Thymus (tissue), 11 donors: ENCODE measurements around the gene YAP1. TPM values are rescaled to one million over a fixed set of nuclear protein-coding genes. Genes with fewer than 3 reads are reported as not detected.
"Not testable (repeated sequence)": the region's sequence is repeated elsewhere in the genome, so short reads cannot be mapped to it uniquely, and the experiment has no call there.

Source experiments
- DNase-seq, 9 donors: peaks; one replicate each; pipeline ENCODE4 v3.0.0-alpha.2; 2013; ENCODE audit warnings: low spot score in 9 of 9, low read depth in 6 of 9, missing footprints in 1 of 9
- H3K27ac ChIP-seq, 2 donors: one replicate each; pipeline ENCODE4 v1.5.1; 2013; ENCODE audit warnings: control low read depth in 1 of 2, low read depth in 1 of 2, low read length in 1 of 2, mild to moderate bottlenecking in 1 of 2, moderate library complexity in 1 of 2
- H3K27me3 ChIP-seq, 2 donors: one replicate each; pipeline ENCODE4 v1.5.1; 2013; ENCODE audit warnings: low read length in 1 of 2; ENCODE audit not compliant: control insufficient read depth in 2 of 2, insufficient read depth in 1 of 2
- H3K36me3 ChIP-seq, 2 donors: one replicate each; pipeline ENCODE4 v1.5.1; 2013; ENCODE audit warnings: low read length in 1 of 2, mild to moderate bottlenecking in 1 of 2, moderate library complexity in 1 of 2; ENCODE audit not compliant: control insufficient read depth in 2 of 2, insufficient read depth in 2 of 2
- H3K4me1 ChIP-seq, 2 donors: one replicate each; pipeline ENCODE4 v1.5.1; 2013; ENCODE audit warnings: low read length in 2 of 2; ENCODE audit not compliant: control insufficient read depth in 2 of 2, insufficient read depth in 2 of 2
- H3K4me3 ChIP-seq, 2 donors: one replicate each; pipeline ENCODE4 v1.5.1; 2013; ENCODE audit warnings: low read length in 2 of 2, control low read depth in 1 of 2, mild to moderate bottlenecking in 1 of 2
- H3K9me3 ChIP-seq, 2 donors: one replicate each; pipeline ENCODE4 v1.5.1; 2013; ENCODE audit warnings: low read length in 1 of 2, mild to moderate bottlenecking in 1 of 2; ENCODE audit not compliant: control insufficient read depth in 2 of 2, insufficient read depth in 1 of 2
- WGBS: extraction: QIAGEN DNeasy Blood & Tissue Kit; methylation state at CpG from one replicate; pipeline ENCODE4 v1.1.7; 2013; 5-methylcytosine and 5-hydroxymethylcytosine counted together
- polyA plus RNA-seq: library from polyadenylated mRNA; stranded (reverse); fragments of 200-250 nt; gene quantifications from one replicate; pipeline ENCODE4 v1.2.3, GENCODE V29; 2013
- total RNA-seq: library from RNA; stranded (reverse); fragments of 120-200 nt; gene quantifications from one replicate; pipeline ENCODE4 v1.2.4, GENCODE V29; 2013
- donor health status: healthy.

Gene YAP1
- total and polyA plus RNA-seq, 2 donors, result 10.5 to 27.9 TPM

DNA sequence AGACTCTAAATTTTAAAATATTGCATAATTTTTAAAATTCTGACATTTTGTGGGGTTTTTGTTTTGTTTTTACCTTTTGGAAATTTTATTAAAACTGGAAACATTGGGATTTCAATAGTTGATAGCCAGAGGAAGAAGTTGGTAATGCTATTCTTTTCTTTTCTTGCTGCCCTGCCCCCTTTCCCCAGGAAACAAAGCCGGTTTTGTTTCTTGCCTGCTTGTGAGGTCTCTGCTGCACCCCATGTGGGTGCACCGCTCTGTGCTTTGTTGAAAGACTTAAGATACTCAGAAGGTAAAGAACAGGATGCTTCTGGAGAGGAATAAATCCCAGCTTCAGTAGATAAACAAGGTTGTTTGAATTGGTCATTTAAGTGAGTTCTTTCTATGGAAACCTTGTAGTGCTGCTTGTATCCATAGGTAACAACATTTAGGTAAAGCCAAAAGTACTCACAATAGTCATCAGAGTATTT, 87.5 kb downstream of the YAP1 start:
- no peak for DNase-seq
- no peak overlapping the region for H3K27ac ChIP-seq
- 61% methylated on average over 2 of the region's 2 CpGs for WGBS
- no peaks in the 10 kb centered on the region for H3K9me3 ChIP-seq
- no peaks in the 10 kb centered on the region for H3K36me3 ChIP-seq
- no peaks in the 10 kb centered on the region for H3K4me1 ChIP-seq
- H3K27me3 ChIP-seq, result peaks cover 0 to 4% of the 10 kb centered on the region in 2 donors
- H3K4me3 ChIP-seq, result no peak overlapping the region

DNA sequence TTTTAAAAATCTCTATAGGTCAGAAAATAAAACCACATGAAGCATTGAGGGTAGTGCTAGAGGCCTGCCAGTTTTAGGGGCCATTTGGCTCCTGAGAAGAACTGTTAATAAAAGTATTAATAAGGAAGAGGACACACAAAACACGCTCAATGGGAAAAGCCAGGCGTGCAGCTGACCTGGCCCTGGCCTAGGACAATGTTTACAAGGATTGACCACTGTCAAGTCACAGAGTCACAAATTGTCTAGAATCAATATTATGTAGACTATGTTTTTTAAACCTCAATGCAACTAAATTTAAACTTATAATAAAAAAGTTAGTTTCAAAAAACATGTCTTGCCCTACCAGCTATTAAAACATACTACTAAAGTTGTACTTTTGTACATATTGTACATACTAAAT, 89.4 kb downstream of the YAP1 start:
- WGBS, result 96% methylated on average over 2 of the region's 2 CpGs
- Histone ChIP-seq H3K4me1 (no peaks in the 10 kb centered on the region), H3K9me3 (no peaks in the 10 kb centered on the region), H3K4me3 (no peak overlapping the region), H3K36me3 (no peaks in the 10 kb centered on the region), H3K27ac (no peak overlapping the region), H3K27me3 (peaks cover 0 to 4% of the 10 kb centered on the region in 2 donors)
- DNase-seq, result no peak

DNA sequence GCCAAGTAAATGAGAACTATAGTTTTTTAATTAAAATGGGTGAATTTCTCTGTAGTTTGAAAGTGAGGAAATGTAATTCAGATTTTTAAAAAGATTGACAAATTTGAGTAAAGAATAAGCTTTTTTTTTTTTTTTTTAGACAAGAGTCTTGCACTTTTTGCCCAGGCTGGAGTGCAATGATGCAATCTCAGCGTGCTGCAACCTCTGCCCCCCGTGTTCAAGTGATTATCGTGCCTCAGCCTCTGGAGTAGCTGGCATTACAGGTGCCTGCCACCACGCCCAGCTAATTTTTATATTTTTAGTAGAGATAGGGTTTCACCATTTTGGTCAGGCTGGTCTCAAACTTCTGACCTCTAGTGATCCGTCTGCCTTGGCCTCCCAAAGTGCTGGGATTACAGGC, 90.1 kb downstream of the YAP1 start:
- H3K27me3 ChIP-seq, H3K4me1 ChIP-seq, H3K27ac ChIP-seq, DNase-seq, H3K4me3 ChIP-seq, H3K9me3 ChIP-seq, H3K36me3 ChIP-seq: not testable (repeated sequence)
- 92% methylated on average over 5 of the region's 5 CpGs for WGBS

DNA sequence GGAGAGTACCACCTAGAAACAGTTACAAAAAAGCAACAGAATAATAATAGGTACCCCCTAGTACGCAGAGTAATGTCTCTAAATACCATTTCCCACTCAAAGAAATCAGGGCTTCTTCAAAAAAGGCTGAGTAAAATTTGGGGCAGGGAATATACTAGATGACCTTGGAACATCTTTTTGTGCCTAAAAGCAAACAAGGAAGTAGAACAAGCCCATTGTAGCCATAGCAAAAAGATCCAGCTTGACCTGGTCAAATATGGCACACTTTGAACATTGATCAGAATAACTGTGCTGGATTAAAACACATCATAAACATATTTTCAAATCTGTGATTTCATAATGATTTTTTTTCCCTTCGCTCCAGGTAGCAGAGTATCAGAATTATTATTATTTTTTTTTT, 91.5 kb downstream of the YAP1 start:
- DNase-seq, result no peak
- Histone ChIP-seq H3K27ac (no peak overlapping the region), H3K9me3 (no peaks in the 10 kb centered on the region), H3K36me3 (no peaks in the 10 kb centered on the region), H3K27me3 (peaks cover 0 to 4% of the 10 kb centered on the region in 2 donors), H3K4me1 (no peaks in the 10 kb centered on the region), H3K4me3 (no peak overlapping the region)
- WGBS, result 97% methylated on average over 2 of the region's 2 CpGs

DNA sequence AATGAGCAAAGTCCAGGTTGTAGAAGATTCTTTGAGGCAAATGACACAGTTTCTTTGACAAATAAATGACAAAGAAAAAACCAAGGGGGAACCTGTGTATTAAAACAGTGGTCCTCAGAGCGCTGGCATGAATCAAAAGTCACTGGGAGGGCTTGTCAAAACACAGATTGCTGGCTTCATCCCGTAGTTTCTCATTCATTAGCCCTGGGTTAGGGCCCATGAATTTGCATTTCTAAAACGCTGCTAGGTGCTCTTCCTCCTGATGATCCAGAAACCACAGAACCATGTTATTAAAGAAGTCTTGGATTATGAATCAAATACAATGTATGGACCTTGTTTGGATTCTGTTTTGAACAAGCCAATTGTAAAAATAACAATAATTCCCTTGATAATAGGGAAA, 92.7 kb downstream of the YAP1 start:
- 85% methylated on average over 3 of the region's 3 CpGs for WGBS

DNA sequence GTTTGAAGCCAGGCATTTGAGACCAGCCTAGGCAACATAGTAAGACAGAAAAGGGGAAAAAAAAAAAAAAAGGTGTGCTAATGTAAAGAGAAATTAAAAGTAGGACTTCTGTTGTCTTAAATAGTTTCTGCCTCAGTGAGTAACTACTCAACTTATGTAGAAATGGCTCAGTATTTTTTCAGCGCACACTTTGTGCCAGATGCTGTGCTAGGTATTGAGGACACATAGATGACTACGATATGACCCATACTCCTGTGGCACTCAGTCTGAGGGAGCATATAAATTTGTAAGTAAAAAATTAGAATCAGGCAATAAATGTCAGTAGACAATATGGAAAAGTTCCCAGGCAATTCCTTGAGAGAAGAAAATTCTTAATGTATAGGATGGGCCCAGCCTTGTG, 93.9 kb downstream of the YAP1 start:
- no peak overlapping the region for H3K27ac ChIP-seq
- no peaks in the 10 kb centered on the region for H3K9me3 ChIP-seq
- H3K4me1 ChIP-seq, result no peaks in the 10 kb centered on the region
- no peak for DNase-seq
- no peaks in the 10 kb centered on the region for H3K36me3 ChIP-seq
- WGBS, result 49% methylated on average over 2 of the region's 2 CpGs
- no peaks in the 10 kb centered on the region for H3K27me3 ChIP-seq
- no peak overlapping the region for H3K4me3 ChIP-seq

More for the DNA sequence above, 92.7 kb downstream of the YAP1 start:
- Histone ChIP-seq H3K27ac (no peak overlapping the region), H3K27me3 (no peaks in the 10 kb centered on the region), H3K4me1 (no peaks in the 10 kb centered on the region), H3K9me3 (no peaks in the 10 kb centered on the region), H3K36me3 (no peaks in the 10 kb centered on the region), H3K4me3 (no peak overlapping the region)
- DNase-seq, result no peak

DNA sequence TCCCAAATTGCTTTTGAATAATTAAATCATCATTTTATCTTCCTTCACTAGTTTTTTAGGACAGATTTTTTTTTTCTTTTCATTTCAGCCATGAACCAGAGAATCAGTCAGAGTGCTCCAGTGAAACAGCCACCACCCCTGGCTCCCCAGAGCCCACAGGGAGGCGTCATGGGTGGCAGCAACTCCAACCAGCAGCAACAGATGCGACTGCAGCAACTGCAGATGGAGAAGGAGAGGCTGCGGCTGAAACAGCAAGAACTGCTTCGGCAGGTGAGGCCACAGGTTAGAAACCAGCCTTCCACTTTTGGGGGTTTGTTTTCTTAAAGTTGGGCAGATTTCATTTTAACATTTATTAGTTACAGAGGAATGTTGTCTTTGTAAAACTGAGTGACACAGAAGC, 95.6 kb downstream of the YAP1 start:
- no peaks in the 10 kb centered on the region for H3K9me3 ChIP-seq
- H3K36me3 ChIP-seq, result no peaks in the 10 kb centered on the region
- H3K4me3 ChIP-seq, result no peak overlapping the region
- no peaks in the 10 kb centered on the region for H3K4me1 ChIP-seq
- WGBS, result 90% methylated on average over 4 of the region's 4 CpGs
- no peak for DNase-seq
- H3K27ac ChIP-seq, result no peak overlapping the region
- no peaks in the 10 kb centered on the region for H3K27me3 ChIP-seq

DNA sequence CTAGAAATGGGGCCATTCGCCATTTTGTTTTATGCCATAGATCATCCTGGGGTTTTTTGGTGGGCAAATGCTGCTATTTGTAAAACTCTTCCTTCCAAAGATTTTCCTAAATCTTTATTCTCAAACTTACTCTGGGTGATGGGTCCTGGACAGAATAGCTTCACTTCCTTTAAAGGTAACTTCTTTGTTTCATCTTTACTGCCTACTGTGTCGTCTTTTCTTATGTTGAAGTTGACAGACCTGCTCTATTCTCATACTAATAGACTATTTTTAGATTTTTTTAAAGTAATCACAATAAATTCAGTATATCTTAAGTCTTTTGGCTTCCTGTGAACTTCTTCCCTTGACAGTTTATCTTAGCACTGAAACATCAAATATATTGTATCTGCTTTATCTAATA, 98.6 kb downstream of the YAP1 start:
- Histone ChIP-seq H3K27me3 (no peaks in the 10 kb centered on the region), H3K4me1 (no peaks in the 10 kb centered on the region), H3K27ac (no peak overlapping the region), H3K9me3 (no peaks in the 10 kb centered on the region), H3K36me3 (no peaks in the 10 kb centered on the region), H3K4me3 (no peak overlapping the region)
- WGBS, result 96% methylated on average over 2 of the region's 2 CpGs
- no peak for DNase-seq

DNA sequence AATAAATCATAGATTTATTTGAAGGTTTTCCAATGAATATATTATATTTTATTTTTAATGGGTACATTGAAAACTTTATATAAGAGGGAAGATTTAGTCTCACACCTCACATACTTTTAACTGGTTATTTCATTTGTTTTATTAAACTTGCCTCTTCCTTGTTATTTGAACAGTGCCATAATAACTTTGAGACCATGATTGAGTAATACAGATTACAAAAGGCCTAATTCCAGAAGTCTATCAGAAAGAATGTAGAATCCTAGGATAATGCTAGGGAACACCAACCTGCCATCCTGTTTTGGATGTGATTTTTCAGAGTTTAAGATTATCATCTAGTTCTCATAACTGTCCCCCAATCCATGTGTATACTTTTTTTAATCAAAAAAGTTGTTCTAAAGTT, 104.4 kb downstream of the YAP1 start:
- no peaks in the 10 kb centered on the region for H3K36me3 ChIP-seq
- H3K27me3 ChIP-seq, result no peaks in the 10 kb centered on the region
- H3K4me1 ChIP-seq, result no peaks in the 10 kb centered on the region
- H3K27ac ChIP-seq, result no peak overlapping the region
- H3K9me3 ChIP-seq, result no peaks in the 10 kb centered on the region
- H3K4me3 ChIP-seq, result no peak overlapping the region
- DNase-seq, result no peak
